HEK293 (cell line): Measurements from ENCODE around the gene KIRREL3.

Experiments used
- CTCF ChIA-PET: fragments of 350-600 bp; formaldehyde crosslinking; extraction: SDS; loops from one replicate; lab custom pipeline; 2021; ENCODE audit warnings: antibody characterized with exemption; lab: Yijun Ruan, JAX
- POLR2A ChIA-PET: fragments of 300-600 bp; formaldehyde crosslinking; extraction: SDS; loops from one replicate; lab custom pipeline; 2020; ENCODE audit warnings: antibody characterized with exemption, inconsistent platforms; lab: Yijun Ruan, JAX
- H3K27ac ChIP-seq: fragments of 200-500 bp; sonication (Bioruptor generic); 2 replicates; pipeline ENCODE4 v1.5.1; 2014; ENCODE audit warnings: low read depth, low read length, control low read depth, inconsistent platforms; ENCODE audit errors: extremely low read depth
- H3K36me3 ChIP-seq, 2 experiments: fragments of 200-500 bp in 1 of 2; sonication (Bioruptor generic) in 1 of 2; 1 replicate in 1 of 2; 2 replicates in 1 of 2; pipeline ENCODE4 v1.5.1; 2014 to 2017; ENCODE audit warnings: inconsistent platforms in 2 of 2, low read length in 2 of 2; ENCODE audit not compliant: control insufficient read depth in 2 of 2, insufficient read depth in 1 of 2
- H3K4me1 ChIP-seq: fragments of 200-500 bp; sonication (Bioruptor generic); 2 replicates; pipeline ENCODE4 v1.5.1; 2014; ENCODE audit warnings: mild to moderate bottlenecking, low read length, inconsistent platforms; ENCODE audit not compliant: control insufficient read depth, insufficient read depth
- H3K4me3 ChIP-seq: 2 replicates; pipeline ENCODE4 v1.5.1; 2011; ENCODE audit warnings: low read depth, mild to moderate bottlenecking, control low read depth, low read length, moderate library complexity
- H3K9me3 ChIP-seq: fragments of 200-500 bp; sonication (Bioruptor generic); 2 replicates; pipeline ENCODE4 v1.5.1; 2014; ENCODE audit warnings: low read depth, low read length, inconsistent platforms; ENCODE audit not compliant: control insufficient read depth, insufficient read depth
- BCL11B ChIP-seq: fragments of 450-650 bp; formaldehyde crosslinking; IDR thresholded peaks from 2 replicates; pipeline ENCODE4 v1.5.1; 2016; ENCODE audit warnings: low read depth, missing biosample characterization, missing genetic modification characterization
- CTCF ChIP-seq: fragments of 450-650 bp; formaldehyde crosslinking; IDR thresholded peaks from 2 replicates; pipeline ENCODE4 v1.5.1; 2016; ENCODE audit warnings: missing biosample characterization, missing genetic modification characterization
- GLI2 ChIP-seq: fragments of 450-650 bp; formaldehyde crosslinking; IDR thresholded peaks from 2 replicates; pipeline ENCODE4; 2017; ENCODE audit warnings: missing biosample characterization, missing genetic modification characterization, low read depth, borderline replicate concordance
- ZBTB17 ChIP-seq: fragments of 450-650 bp; formaldehyde crosslinking; IDR thresholded peaks from 2 replicates; pipeline ENCODE4 v1.5.1; 2016; ENCODE audit warnings: missing biosample characterization, missing genetic modification characterization
- ZBTB21 ChIP-seq: fragments of 450-650 bp; formaldehyde crosslinking; IDR thresholded peaks from 2 replicates; pipeline ENCODE4 v1.5.1; 2017; ENCODE audit warnings: missing biosample characterization, missing genetic modification characterization
- ZBTB44 ChIP-seq: fragments of 450-650 bp; IDR thresholded peaks from 2 replicates; pipeline ENCODE4 v1.5.1; 2018; ENCODE audit warnings: missing biosample characterization, mild to moderate bottlenecking, missing genetic modification characterization
- ZIC2 ChIP-seq: fragments of 450-650 bp; formaldehyde crosslinking; IDR thresholded peaks from 2 replicates; pipeline ENCODE4 v1.5.1; 2016; ENCODE audit warnings: missing biosample characterization, missing genetic modification characterization
- ZNF132 ChIP-seq: fragments of 450-650 bp; formaldehyde crosslinking; IDR thresholded peaks from 2 replicates; pipeline ENCODE4 v1.5.1; 2017; ENCODE audit warnings: missing biosample characterization, missing genetic modification characterization, borderline replicate concordance
- ZNF2 ChIP-seq: fragments of 450-650 bp; formaldehyde crosslinking; IDR thresholded peaks from 2 replicates; pipeline ENCODE4 v1.5.1; 2016; ENCODE audit warnings: missing biosample characterization, missing genetic modification characterization
- ZNF311 ChIP-seq: fragments of 450-650 bp; formaldehyde crosslinking; IDR thresholded peaks from 2 replicates; pipeline ENCODE4 v1.5.1; 2017; ENCODE audit warnings: missing biosample characterization, missing genetic modification characterization, borderline replicate concordance
- ZNF350 ChIP-seq: fragments of 450-650 bp; formaldehyde crosslinking; IDR thresholded peaks from 2 replicates; pipeline ENCODE4 v1.5.0; 2017; ENCODE audit warnings: missing biosample characterization, mild to moderate bottlenecking, missing genetic modification characterization
- ZNF37A ChIP-seq: fragments of 450-650 bp; IDR thresholded peaks from 2 replicates; pipeline ENCODE4 v1.5.1; 2018; ENCODE audit warnings: missing biosample characterization, missing genetic modification characterization
- ZNF391 ChIP-seq: fragments of 450-650 bp; formaldehyde crosslinking; IDR thresholded peaks from 2 replicates; pipeline ENCODE4 v1.5.1; 2016; ENCODE audit warnings: low read depth, missing biosample characterization, missing genetic modification characterization, borderline replicate concordance
- ZNF645 ChIP-seq: fragments of 450-650 bp; formaldehyde crosslinking; IDR thresholded peaks from 2 replicates; pipeline ENCODE4; 2016; ENCODE audit warnings: missing biosample characterization, missing genetic modification characterization
- ZNF654 ChIP-seq: fragments of 450-650 bp; formaldehyde crosslinking; IDR thresholded peaks from 2 replicates; pipeline ENCODE4 v1.5.1; 2016; ENCODE audit warnings: low read depth, missing biosample characterization, missing genetic modification characterization
- ZNF76 ChIP-seq: fragments of 450-650 bp; formaldehyde crosslinking; IDR thresholded peaks from 2 replicates; pipeline ENCODE4; 2016; ENCODE audit warnings: low read depth, missing biosample characterization, missing genetic modification characterization, borderline replicate concordance
- ZNF777 ChIP-seq: fragments of 450-650 bp; formaldehyde crosslinking; IDR thresholded peaks from 2 replicates; pipeline ENCODE4 v1.5.1; 2017; ENCODE audit warnings: missing biosample characterization, missing genetic modification characterization, borderline replicate concordance
- ZSCAN30 ChIP-seq: fragments of 450-650 bp; IDR thresholded peaks from 2 replicates; pipeline ENCODE4 v1.5.1; 2018; ENCODE audit warnings: missing biosample characterization, mild to moderate bottlenecking, missing genetic modification characterization, moderate library complexity

KIRREL3 gene

GRCh38 chr11:126713806-126714205 lies 286.8 kb downstream of the KIRREL3 start:
- Histone ChIP-seq H3K27ac (no peak overlapping the region), H3K4me1 (no peaks in the 10 kb centered on the region), H3K36me3 (no peaks in the 10 kb centered on the region), H3K9me3 (no peaks in the 10 kb centered on the region)
- CTCF ChIA-PET: no interaction called here
- POLR2A ChIA-PET: no interaction called here
- no peak for TF ChIP-seq ZSCAN30 (tag by site-specific recombination)
- no peak for TF ChIP-seq BCL11B
- TF ChIP-seq ZBTB17 (tag by site-specific recombination): no peak
- TF ChIP-seq ZNF777: no peak
- TF ChIP-seq, all 188 proteins: peak for 0
- H3K4me3 ChIP-seq: no peak overlapping the region

GRCh38 chr11:126711977-126712625 lies 288.5 kb downstream of the KIRREL3 start:
- POLR2A ChIA-PET: no interaction called here
- TF ChIP-seq ZNF76 (tag by site-specific recombination): no peak
- no peak for TF ChIP-seq ZNF645
- no peak for TF ChIP-seq ZNF37A (tag by site-specific recombination)
- no peak for TF ChIP-seq ZNF350 (tag by site-specific recombination)
- no peak for TF ChIP-seq ZNF311 (tag by site-specific recombination)
- TF ChIP-seq GLI2 (tag by site-specific recombination): no peak
- no peak for TF ChIP-seq ZBTB21 (tag by site-specific recombination)
- TF ChIP-seq CTCF (tag by site-specific recombination): no peak
- no peak for TF ChIP-seq ZNF654 (tag by site-specific recombination)
- no peak for TF ChIP-seq ZNF391 (tag by site-specific recombination)
- no peak for TF ChIP-seq ZIC2 (tag by site-specific recombination)
- TF ChIP-seq ZNF132 (tag by site-specific recombination): no peak
- no peak for TF ChIP-seq ZBTB44 (tag by site-specific recombination)
- no peak for TF ChIP-seq ZNF2 (tag by site-specific recombination)
- CTCF ChIA-PET: interaction anchor here (0.5 to 0.6 kb wide), 2 partner anchors 245 to 403 kb away, joined by 3 read pairs; no protein-coding TSS in a partner anchor
- Histone ChIP-seq H3K9me3 (no peaks in the 10 kb centered on the region), H3K36me3 (no peaks in the 10 kb centered on the region), H3K4me1 (no peaks in the 10 kb centered on the region), H3K4me3 (no peak overlapping the region), H3K27ac (no peak overlapping the region)
